ENCODE results near the gene OR10J1.

- TF ChIP-seq EZH2phosphoT487 (IDR thresholded peaks at IDR 0.05; ENCODE audit: insufficient read depth, low read depth) (no peak), EZH2 (IDR thresholded peaks at IDR 0.05; ENCODE audit: insufficient read depth, poor library complexity, severe bottlenecking) (no peak)
These were observed 28.8 kb downstream of the OR10J1 start for GRCh38 chr1:159468321-159468720.
